ENCODE results near the gene THOC1. TPM values are rescaled to one million over a fixed set of nuclear protein-coding genes. Genes with fewer than 3 reads are reported as not detected.

THOC1 gene
- polyA plus RNA-seq, 1 of the 3 experiments (the other 2 are of a cell fraction) = 12.3 TPM

GRCh38 chr18:302097-302496 lies 34.2 kb upstream of the THOC1 start:
- 84% methylated on average over 7 of the region's 7 CpGs for WGBS (ENCODE audit: low lambda C conversion rate)
- Histone ChIP-seq H3K9me3 (no peaks in the 10 kb centered on the region), H3K4me2 (no peak overlapping the region), H3K79me2 (ENCODE audit: insufficient read depth) (no peaks in the 10 kb centered on the region), H3K9ac (no peak overlapping the region), H3K36me3 (replicated peaks in 1 of 2; ENCODE audit: control insufficient read depth in 1 of 2, insufficient read depth in 2 of 2, low read length in 1 of 2) (no peaks in the 10 kb centered on the region), H3F3A (replicated peaks; ENCODE audit: insufficient read depth) (no peaks in the 10 kb centered on the region), H3K9me2 (no peaks in the 10 kb centered on the region), H2AFZ (ENCODE audit: low read depth) (no peak overlapping the region), H4K20me1 (ENCODE audit: insufficient read depth) (no peaks in the 10 kb centered on the region), H3K27ac (ENCODE audit: low read depth in 2 of 2, low read length in 1 of 2) (no peak overlapping the region), H3K4me1 (ENCODE audit: control insufficient read depth in 1 of 2, insufficient read depth in 2 of 2, low read depth in 1 of 2, low read length in 1 of 2) (peaks cover 0 to 7% of the 10 kb centered on the region in 2 experiments; a peak in 1 of 4 replicates), H3K4me3 (ENCODE audit: low read depth in 2 of 2, low read length in 1 of 2) (no peak overlapping the region), H3K27me3 (ENCODE audit: insufficient read depth) (no peaks in the 10 kb centered on the region)
- no peak for DNase-seq
- ChIA-PET POLR2A (no interaction called here), CTCF (no interaction called here)
- TF ChIP-seq FOXJ3 (CRISPR knock-in tag; IDR thresholded peaks at IDR 0.05) (no peak), RCOR1 (IDR thresholded peaks at IDR 0.05; ENCODE audit: low read length) (no peak), JUND (IDR thresholded peaks at IDR 0.05) (no peak), ELF1 (IDR thresholded peaks at IDR 0.05) (no peak), RXRA (IDR thresholded peaks at IDR 0.05; ENCODE audit: borderline replicate concordance, low read depth) (no peak), CTCF (IDR thresholded peaks at IDR 0.05) (no peak), USF2 (IDR thresholded peaks at IDR 0.05; ENCODE audit: borderline replicate concordance, low read depth, low read length) (no peak), FOSL2 (IDR thresholded peaks at IDR 0.05; ENCODE audit: borderline replicate concordance, low read depth) (no peak), POLR2AphosphoS5 (IDR thresholded peaks at IDR 0.05; ENCODE audit: low read depth, low read length) (no peak)

GRCh38 chr18:297936-298335 lies 30.1 kb upstream of the THOC1 start:
- H3K27ac ChIP-seq (ENCODE audit: low read depth in 2 of 2, low read length in 1 of 2) = no peak overlapping the region

More at GRCh38 chr18:297936-298335, 30.1 kb upstream of the THOC1 start:
- no peak overlapping the region for H3K4me3 ChIP-seq (ENCODE audit: low read depth in 2 of 2, low read length in 1 of 2)
- H3K4me1 ChIP-seq (ENCODE audit: control insufficient read depth in 1 of 2, insufficient read depth in 2 of 2, low read depth in 1 of 2, low read length in 1 of 2) = no peaks in the 10 kb centered on the region
- WGBS (ENCODE audit: low lambda C conversion rate) = 75% methylated on average over 2 of the region's 2 CpGs
- TF ChIP-seq MEF2A (IDR thresholded peaks at IDR 0.05; ENCODE audit: borderline replicate concordance, low read depth) (no peak), RCOR1 (IDR thresholded peaks at IDR 0.05; ENCODE audit: low read length) (no peak), RXRA (IDR thresholded peaks at IDR 0.05; ENCODE audit: borderline replicate concordance, low read depth) (no peak), REST (IDR thresholded peaks at IDR 0.05; ENCODE audit: low read depth, low read length) (no peak), RFX5 (IDR thresholded peaks at IDR 0.05; ENCODE audit: low read length) (no peak)
- H4K20me1 ChIP-seq (ENCODE audit: insufficient read depth) = no peaks in the 10 kb centered on the region
- H3K9me3 ChIP-seq = no peaks in the 10 kb centered on the region
- POLR2A ChIA-PET = no interaction called here
- no peaks in the 10 kb centered on the region for H3K36me3 ChIP-seq (replicated peaks in 1 of 2; ENCODE audit: control insufficient read depth in 1 of 2, insufficient read depth in 2 of 2, low read length in 1 of 2)
- H3K4me2 ChIP-seq = no peak overlapping the region
- no peaks in the 10 kb centered on the region for H3K9me2 ChIP-seq
- no peak for DNase-seq
- no peak overlapping the region for H2AFZ ChIP-seq (ENCODE audit: low read depth)
- H3K27me3 ChIP-seq (ENCODE audit: insufficient read depth) = no peaks in the 10 kb centered on the region
- no peaks in the 10 kb centered on the region for H3K79me2 ChIP-seq (ENCODE audit: insufficient read depth)
- no peaks in the 10 kb centered on the region for H3F3A ChIP-seq (replicated peaks; ENCODE audit: insufficient read depth)
- no peak overlapping the region for H3K9ac ChIP-seq
- CTCF ChIA-PET = interaction anchor here (1.3 kb wide), 1 partner anchor 318 kb away, joined by 4 read pairs; no protein-coding TSS in a partner anchor
